H9 (cell line): ENCODE measurements around the gene PWWP2B. TPM values are rescaled to one million over a fixed set of nuclear protein-coding genes. Genes with fewer than 3 reads are reported as not detected.

Source experiments
- DNase-seq: peaks from one replicate; pipeline ENCODE4 v3.0.0-alpha.2; 2017
- H2AFZ ChIP-seq: one replicate; pipeline ENCODE4 v1.6.1; 2013; ENCODE audit warnings: mild to moderate bottlenecking, low read length, control low read depth, moderate library complexity
- H2AK5ac ChIP-seq: 2 replicates; pipeline ENCODE4 v1.6.1; 2013; ENCODE audit warnings: low read length, control low read depth, mixed read lengths; ENCODE audit not compliant: insufficient read length
- H2BK120ac ChIP-seq: one replicate; pipeline ENCODE4 v1.6.1; 2013; ENCODE audit warnings: low read depth, mild to moderate bottlenecking, low read length, control low read depth, inconsistent platforms; ENCODE audit not compliant: poor library complexity, severe bottlenecking
- H2BK12ac ChIP-seq: 2 replicates; pipeline ENCODE4 v1.6.1; 2013; ENCODE audit warnings: low read length, control low read depth, mixed read lengths, low read depth; ENCODE audit not compliant: insufficient read length
- H2BK15ac ChIP-seq: 2 replicates; pipeline ENCODE4 v1.6.1; 2013; ENCODE audit warnings: low read depth, low read length, control low read depth
- H2BK20ac ChIP-seq: one replicate; pipeline ENCODE4 v1.6.1; 2013; ENCODE audit warnings: low read depth, mild to moderate bottlenecking, low read length, control low read depth, inconsistent platforms; ENCODE audit not compliant: poor library complexity, severe bottlenecking
- H2BK5ac ChIP-seq: 2 replicates; pipeline ENCODE4 v1.6.1; 2013; ENCODE audit warnings: low read length, control low read depth, mixed read lengths; ENCODE audit not compliant: insufficient read length
- H3K14ac ChIP-seq: 2 replicates; pipeline ENCODE4 v1.6.1; 2013; ENCODE audit warnings: low read length, control low read depth; ENCODE audit not compliant: insufficient read depth
- H3K18ac ChIP-seq: 2 replicates; pipeline ENCODE4 v1.6.1; 2013; ENCODE audit warnings: low read depth, mild to moderate bottlenecking, mixed read lengths, low read length, control low read depth; ENCODE audit not compliant: insufficient read length
- H3K23ac ChIP-seq: 2 replicates; pipeline ENCODE4 v1.6.1; 2013; ENCODE audit warnings: low read length, control low read depth, mixed read lengths, low read depth; ENCODE audit not compliant: insufficient read length
- H3K23me2 ChIP-seq: 2 replicates; pipeline ENCODE4 v1.6.1; 2013; ENCODE audit warnings: low read depth, mild to moderate bottlenecking, mixed read lengths, low read length, control low read depth; ENCODE audit not compliant: insufficient read length, poor library complexity, severe bottlenecking
- H3K27ac ChIP-seq: 2 replicates; pipeline ENCODE4 v1.5.1; 2013; ENCODE audit warnings: low read length, control low read depth, mixed read lengths, low read depth; ENCODE audit not compliant: insufficient read length
- H3K27me3 ChIP-seq: 2 replicates; pipeline ENCODE4 v1.6.1; 2013; ENCODE audit warnings: low read length, control low read depth, inconsistent platforms; ENCODE audit not compliant: insufficient read depth
- H3K4ac ChIP-seq: 2 replicates; pipeline ENCODE4 v1.6.1; 2013; ENCODE audit warnings: low read depth, mild to moderate bottlenecking, control low read depth, inconsistent platforms, low read length, moderate library complexity
- H3K4me1 ChIP-seq: 2 replicates; pipeline ENCODE4 v1.6.1; 2013; ENCODE audit warnings: low read length, control low read depth, inconsistent platforms; ENCODE audit not compliant: insufficient read depth
- H3K4me2 ChIP-seq: 2 replicates; pipeline ENCODE4 v1.6.1; 2013; ENCODE audit warnings: low read length, control low read depth, mixed read lengths; ENCODE audit not compliant: insufficient read length, insufficient read depth
- H3K56ac ChIP-seq: 2 replicates; pipeline ENCODE4 v1.6.1; 2013; ENCODE audit warnings: low read depth, mild to moderate bottlenecking, mixed read lengths, low read length, control low read depth; ENCODE audit not compliant: insufficient read length
- H3K79me1 ChIP-seq: 2 replicates; pipeline ENCODE4 v1.6.1; 2013; ENCODE audit warnings: low read depth, mild to moderate bottlenecking, moderate library complexity, low read length, control low read depth, inconsistent platforms; ENCODE audit not compliant: insufficient read depth, poor library complexity, severe bottlenecking
- H3K79me2 ChIP-seq: 2 replicates; pipeline ENCODE4 v1.6.1; 2013; ENCODE audit warnings: low read length, control low read depth, inconsistent platforms; ENCODE audit not compliant: insufficient read depth
- H3K9ac ChIP-seq: 2 replicates; pipeline ENCODE4 v1.6.1; 2013; ENCODE audit warnings: low read length, control low read depth, mixed read lengths; ENCODE audit not compliant: insufficient read length; ENCODE audit errors: extremely low read depth
- H3K9me3 ChIP-seq: one replicate; pipeline ENCODE4 v1.6.1; 2013; ENCODE audit warnings: low read depth, low read length, inconsistent platforms; ENCODE audit not compliant: control insufficient read depth
- H3T11ph ChIP-seq: one replicate; pipeline ENCODE4 v1.6.1; 2013; ENCODE audit warnings: mild to moderate bottlenecking, low read length, control low read depth, inconsistent platforms
- H4K20me1 ChIP-seq: one replicate; pipeline ENCODE4 v1.6.1; 2013; ENCODE audit not compliant: control insufficient read depth, insufficient read length, insufficient read depth
- H4K5ac ChIP-seq: 2 replicates; pipeline ENCODE4 v1.6.1; 2013; ENCODE audit warnings: low read depth, mild to moderate bottlenecking, mixed read lengths, low read length, control low read depth; ENCODE audit not compliant: insufficient read length
- H4K8ac ChIP-seq: replicated peaks from 2 replicates; pipeline ENCODE4 v1.6.1; 2013; ENCODE audit warnings: low read length, control low read depth, mixed read lengths, low read depth; ENCODE audit not compliant: insufficient read length
- H4K91ac ChIP-seq: 2 replicates; pipeline ENCODE4 v1.6.1; 2013; ENCODE audit warnings: low read depth, mild to moderate bottlenecking, moderate library complexity, mixed read lengths, low read length, control low read depth; ENCODE audit not compliant: insufficient read length
- H3K27ac Mint-ChIP-seq, 3 experiments: 2 replicates in 2 of 3; 3 replicates in 1 of 3; pipeline ENCODE4 v1.8.0; 2020 to 2021; ENCODE audit warnings: mixed read lengths in 3 of 3, mild to moderate bottlenecking in 1 of 3, moderate library complexity in 1 of 3
- H3K27me3 Mint-ChIP-seq: 2 replicates; pipeline ENCODE4 v1.8.0; 2021; ENCODE audit warnings: low read depth, mild to moderate bottlenecking, moderate library complexity, mixed read lengths
- H3K36me3 Mint-ChIP-seq, 3 experiments: 2 replicates in 2 of 3; 3 replicates in 1 of 3; pipeline ENCODE4 v1.8.0; 2020 to 2021; ENCODE audit warnings: low read depth in 3 of 3, mixed read lengths in 3 of 3; ENCODE audit not compliant: insufficient read depth in 1 of 3
- H3K4me1 Mint-ChIP-seq, 2 experiments: 2 replicates each; pipeline ENCODE4 v1.8.0; 2020; ENCODE audit warnings: mixed read lengths in 2 of 2
- H3K4me3 Mint-ChIP-seq, 2 experiments: 2 replicates in 1 of 2; 3 replicates in 1 of 2; pipeline ENCODE4 v1.8.0; 2020 to 2021; ENCODE audit warnings: mild to moderate bottlenecking in 2 of 2, mixed read lengths in 2 of 2, moderate library complexity in 1 of 2
- H3K9me3 Mint-ChIP-seq, 2 experiments: 2 replicates in 1 of 2; 3 replicates in 1 of 2; pipeline ENCODE4 v1.8.0; 2020; ENCODE audit warnings: mild to moderate bottlenecking in 2 of 2, mixed read lengths in 2 of 2, moderate library complexity in 1 of 2
- WGBS: extraction: QIAGEN DNeasy Blood & Tissue Kit; methylation state at CpG from one replicate; pipeline ENCODE4 v1.1.7; 2013; ENCODE audit warnings: missing lambda C conversion rate, low lambda C conversion rate, mixed read lengths; ENCODE audit not compliant: insufficient read length; ENCODE audit errors: extremely low coverage; 5-methylcytosine and 5-hydroxymethylcytosine counted together
- total RNA-seq: library from RNA; stranded (reverse); gene quantifications from 2 replicates; pipeline ENCODE4 v1.2.1, GENCODE V29; 2021
- TF ChIP-seq, protein P1 (sequence below): fragments of 200-600 bp; sonication (generic); conservative IDR thresholded peaks from 3 replicates; pipeline ENCODE4 v1.8.0; 2021; ENCODE audit warnings: antibody characterized with exemption, mild to moderate bottlenecking

Gene PWWP2B
- total RNA-seq, 1 experiment from 2014 or later: 10.0 TPM

DNA sequence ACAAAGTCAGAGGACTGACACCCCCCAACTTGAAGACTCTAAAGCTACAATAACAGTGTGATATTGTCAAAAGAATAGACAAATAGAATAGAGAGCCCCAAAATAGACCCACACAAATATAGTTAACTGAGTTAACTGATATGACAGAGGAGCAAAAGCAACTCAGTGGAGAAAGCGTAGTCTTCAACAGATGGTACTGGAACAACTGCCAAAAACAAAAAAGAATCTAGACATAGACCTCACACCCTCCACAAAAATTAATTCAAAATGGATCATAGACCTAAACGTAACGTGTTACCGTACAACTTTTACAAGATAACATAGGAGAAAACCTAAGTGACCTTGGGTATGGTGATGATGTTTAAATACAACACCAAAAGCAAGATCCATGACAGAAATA lies 28.6 kb upstream of the PWWP2B start:
- H3K23ac ChIP-seq: no peak overlapping the region
- H3K18ac ChIP-seq: no peak overlapping the region
- H3K27me3 Mint-ChIP-seq: peaks cover 3% of the 10 kb centered on the region
- no peak overlapping the region for H2BK120ac ChIP-seq
- H2BK15ac ChIP-seq: no peak overlapping the region
- H2AK5ac ChIP-seq: no peak overlapping the region
- H3K79me2 ChIP-seq: no peaks in the 10 kb centered on the region
- no peak overlapping the region for H3K9ac ChIP-seq
- H3K79me1 ChIP-seq: no peaks in the 10 kb centered on the region
- peaks cover 3 to 4% of the 10 kb centered on the region in 2 experiments; a peak in 3 of 5 replicates for H3K9me3 Mint-ChIP-seq
- peaks cover 26 to 32% of the 10 kb centered on the region in 2 experiments for H3K4me1 Mint-ChIP-seq
- no peaks in the 10 kb centered on the region; a peak in 1 of 7 replicates for H3K36me3 Mint-ChIP-seq
- H3K4me3 Mint-ChIP-seq: no peak overlapping the region
- no peak overlapping the region for H2BK5ac ChIP-seq
- no peaks in the 10 kb centered on the region for H3K23me2 ChIP-seq
- H4K5ac ChIP-seq: no peak overlapping the region
- no CpG with 5 or more reads among the region's 4 CpGs for WGBS
- H3T11ph ChIP-seq: no peak overlapping the region
- no peak overlapping the region for H4K8ac ChIP-seq
- DNase-seq: no peak
- no peak overlapping the region for H2BK12ac ChIP-seq
- no peak overlapping the region for H3K4ac ChIP-seq
- no peak overlapping the region for H3K27ac Mint-ChIP-seq
- TF ChIP-seq, protein P1, sequence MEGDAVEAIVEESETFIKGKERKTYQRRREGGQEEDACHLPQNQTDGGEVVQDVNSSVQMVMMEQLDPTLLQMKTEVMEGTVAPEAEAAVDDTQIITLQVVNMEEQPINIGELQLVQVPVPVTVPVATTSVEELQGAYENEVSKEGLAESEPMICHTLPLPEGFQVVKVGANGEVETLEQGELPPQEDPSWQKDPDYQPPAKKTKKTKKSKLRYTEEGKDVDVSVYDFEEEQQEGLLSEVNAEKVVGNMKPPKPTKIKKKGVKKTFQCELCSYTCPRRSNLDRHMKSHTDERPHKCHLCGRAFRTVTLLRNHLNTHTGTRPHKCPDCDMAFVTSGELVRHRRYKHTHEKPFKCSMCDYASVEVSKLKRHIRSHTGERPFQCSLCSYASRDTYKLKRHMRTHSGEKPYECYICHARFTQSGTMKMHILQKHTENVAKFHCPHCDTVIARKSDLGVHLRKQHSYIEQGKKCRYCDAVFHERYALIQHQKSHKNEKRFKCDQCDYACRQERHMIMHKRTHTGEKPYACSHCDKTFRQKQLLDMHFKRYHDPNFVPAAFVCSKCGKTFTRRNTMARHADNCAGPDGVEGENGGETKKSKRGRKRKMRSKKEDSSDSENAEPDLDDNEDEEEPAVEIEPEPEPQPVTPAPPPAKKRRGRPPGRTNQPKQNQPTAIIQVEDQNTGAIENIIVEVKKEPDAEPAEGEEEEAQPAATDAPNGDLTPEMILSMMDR: no peak
- H3K27me3 ChIP-seq: no peaks in the 10 kb centered on the region
- H2BK20ac ChIP-seq: no peak overlapping the region
- H3K9me3 ChIP-seq: no peaks in the 10 kb centered on the region
- H4K20me1 ChIP-seq: no peaks in the 10 kb centered on the region
- no peak overlapping the region for H3K4me2 ChIP-seq
- peaks cover 4% of the 10 kb centered on the region; the same call in 1 of the 2 replicates for H3K4me1 ChIP-seq
- no peak overlapping the region for H4K91ac ChIP-seq
- H3K27ac ChIP-seq: no peak overlapping the region
- H3K56ac ChIP-seq: no peak overlapping the region
- no peak overlapping the region for H3K14ac ChIP-seq
- no peak overlapping the region for H2AFZ ChIP-seq
